SW 1271 (cell line): ENCODE results near the gene KIF26B.
"Not testable (repeated sequence)": the region's sequence is repeated elsewhere in the genome, so short reads cannot be mapped to it uniquely, and the experiment has no call there.

Experiments
- DNase-seq, 2 experiments: peaks; one replicate each; lab custom pipeline; 2025; lab: John Stamatoyannopoulos, UW

Gene KIF26B

DNA sequence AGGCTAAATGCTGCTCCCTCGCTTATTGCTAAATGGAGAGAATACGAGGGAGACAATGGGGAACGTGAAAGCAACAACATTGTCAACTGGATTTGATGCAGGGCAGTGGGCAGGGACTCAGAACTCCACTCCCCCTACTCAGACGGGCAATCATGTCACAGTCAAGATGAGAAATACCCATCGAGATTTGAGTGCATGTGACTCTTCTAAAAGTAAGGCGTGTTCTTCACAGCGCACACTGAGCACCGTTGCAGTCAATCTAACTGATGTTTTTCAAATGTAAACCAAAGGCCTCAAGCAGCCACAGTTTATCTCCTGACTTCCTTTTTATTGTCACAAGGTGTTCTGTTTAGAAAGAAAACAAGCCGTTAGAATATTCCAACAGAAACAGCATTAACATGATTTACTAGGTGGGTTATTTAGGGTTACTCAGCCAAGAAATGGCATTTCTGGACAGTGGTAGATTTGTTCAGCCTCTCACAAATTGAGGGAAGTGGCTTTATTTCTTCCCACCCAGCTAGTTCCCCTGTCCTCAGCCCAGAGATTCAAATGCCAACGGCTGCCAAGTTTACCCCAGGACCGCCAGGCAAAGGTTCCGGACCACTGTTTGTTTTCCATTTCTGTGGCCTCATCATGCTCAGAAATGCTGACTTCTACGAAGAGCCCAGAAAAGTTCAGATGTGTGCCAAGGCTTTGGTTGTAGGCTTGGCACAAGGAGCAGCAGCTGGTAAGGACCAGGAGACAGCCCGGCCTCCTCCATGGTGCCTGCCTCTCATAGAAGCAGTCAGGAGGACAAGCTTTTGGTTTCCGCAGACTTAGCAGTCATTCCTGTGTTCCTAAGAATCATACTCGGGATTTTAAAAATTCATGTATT is 171.4 kb downstream of the KIF26B start:
- DNase-seq = no peak

DNA sequence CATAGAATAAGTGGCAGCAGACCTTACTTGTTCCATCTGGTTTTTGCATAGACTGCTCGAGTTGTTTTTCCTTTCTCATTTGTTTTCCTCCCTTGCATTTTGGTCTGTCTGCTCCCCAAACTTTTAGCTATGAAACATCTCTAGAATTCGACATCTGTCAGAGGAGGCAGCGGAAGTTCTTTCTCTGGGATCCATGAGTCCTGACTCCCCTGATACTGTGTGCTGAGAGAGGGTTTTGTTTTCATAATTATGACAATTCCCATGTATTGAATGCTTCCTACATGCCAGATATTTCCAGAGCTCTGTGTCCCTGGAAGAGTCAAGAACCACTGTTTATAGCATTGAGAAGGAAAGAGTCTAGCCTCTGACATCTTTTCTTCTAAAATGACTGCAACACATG is 172.6 kb downstream of the KIF26B start:
- DNase-seq = no peak

DNA sequence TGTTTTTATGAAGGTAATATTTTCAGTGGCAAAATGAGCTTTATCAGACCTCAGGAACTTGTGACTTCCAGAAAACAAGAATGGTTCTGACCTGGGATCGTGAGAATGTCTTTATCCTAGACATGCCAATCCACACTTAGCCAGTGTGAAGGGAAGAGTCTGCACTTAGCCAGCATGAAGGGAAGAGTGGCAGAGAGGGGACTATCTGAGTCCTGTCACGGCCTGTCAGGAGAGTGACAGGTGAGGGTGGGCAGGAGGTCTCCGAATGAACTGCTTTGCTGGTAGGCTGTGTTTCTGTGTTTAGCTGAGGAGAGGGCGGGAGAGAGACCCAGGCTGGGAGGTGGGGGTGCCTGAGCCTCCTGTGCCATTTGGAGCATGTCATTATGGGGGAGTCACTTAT is 173.1 kb downstream of the KIF26B start:
- no peak for DNase-seq

DNA sequence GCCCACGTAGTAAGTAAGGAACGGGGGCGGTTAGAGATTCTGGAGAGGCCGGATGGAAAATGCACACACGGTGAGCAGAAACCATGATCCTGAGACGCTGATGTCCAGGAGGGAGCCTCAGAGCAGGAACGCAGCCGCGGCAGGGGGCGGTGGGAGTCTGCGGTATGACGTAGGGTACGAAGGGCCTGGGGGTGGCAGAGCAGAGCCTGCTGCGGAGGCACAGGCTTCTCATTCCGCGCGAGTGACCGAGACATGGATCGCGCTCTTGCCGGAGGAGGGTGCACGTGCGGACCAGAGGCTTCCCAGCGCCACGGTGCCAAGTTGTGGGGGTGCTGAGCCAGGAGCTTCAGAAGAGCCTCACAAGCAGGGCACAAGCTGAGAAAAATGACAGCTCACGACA is 176.2 kb downstream of the KIF26B start:
- DNase-seq = no peak

DNA sequence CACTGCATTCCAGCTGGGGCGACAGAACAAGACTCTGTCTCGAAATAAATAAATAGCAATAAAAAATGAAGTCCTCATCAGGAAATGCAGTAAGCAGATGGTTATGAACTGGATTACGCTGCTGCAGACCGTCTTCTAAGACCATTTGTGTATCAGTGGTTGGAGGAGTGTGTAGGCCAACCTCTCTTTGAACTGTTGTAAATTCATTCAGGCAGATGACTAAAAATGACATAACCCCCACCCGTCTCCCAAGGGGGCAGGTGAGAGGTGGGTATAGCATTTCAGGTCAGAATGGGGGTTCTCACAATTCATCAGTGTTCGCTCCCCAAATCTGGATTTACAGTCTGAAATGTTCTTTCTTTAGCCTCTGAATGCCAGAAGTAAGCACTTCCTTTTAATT is 177.3 kb downstream of the KIF26B start:
- DNase-seq = no peak

DNA sequence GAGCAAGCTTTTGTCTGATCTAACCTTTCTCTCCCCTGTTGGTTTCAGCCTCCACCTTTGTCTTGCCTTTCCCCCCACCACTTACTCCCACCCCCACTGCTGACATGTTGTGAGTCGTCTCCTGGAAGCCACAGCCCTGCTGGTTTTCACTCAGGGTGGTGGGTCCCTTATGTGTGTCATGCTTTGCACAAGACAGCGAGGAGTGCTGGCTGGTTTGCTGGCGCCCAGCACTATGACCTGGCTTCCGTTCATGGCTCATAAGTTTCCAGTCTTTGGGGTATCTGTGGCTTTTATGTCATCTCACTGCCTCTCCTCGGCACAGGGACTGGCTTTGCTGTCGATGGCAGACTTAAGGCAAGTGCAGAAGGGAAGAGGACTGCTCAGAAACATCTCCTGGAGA is 177.7 kb downstream of the KIF26B start:
- no peak for DNase-seq

DNA sequence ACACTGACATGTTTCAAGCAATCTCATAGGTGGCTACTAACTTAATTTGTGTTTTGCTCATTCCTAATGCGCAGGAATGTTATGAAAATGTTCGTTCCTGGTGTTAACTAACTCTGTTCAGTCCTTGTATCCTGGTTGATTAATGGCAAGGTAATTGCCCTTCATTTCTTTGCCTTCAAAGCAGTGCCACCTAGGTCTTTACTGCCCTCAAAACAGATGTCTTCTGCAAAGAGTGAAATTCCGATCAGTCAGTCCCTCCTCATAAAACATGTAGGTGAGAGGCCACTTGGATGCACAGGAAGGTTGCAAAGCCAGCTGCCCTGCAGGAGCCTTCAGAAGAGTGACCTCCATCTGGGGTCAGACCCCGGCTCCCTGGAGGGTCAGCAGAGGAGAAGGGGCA is 179.4 kb downstream of the KIF26B start:
- DNase-seq = no peak

DNA sequence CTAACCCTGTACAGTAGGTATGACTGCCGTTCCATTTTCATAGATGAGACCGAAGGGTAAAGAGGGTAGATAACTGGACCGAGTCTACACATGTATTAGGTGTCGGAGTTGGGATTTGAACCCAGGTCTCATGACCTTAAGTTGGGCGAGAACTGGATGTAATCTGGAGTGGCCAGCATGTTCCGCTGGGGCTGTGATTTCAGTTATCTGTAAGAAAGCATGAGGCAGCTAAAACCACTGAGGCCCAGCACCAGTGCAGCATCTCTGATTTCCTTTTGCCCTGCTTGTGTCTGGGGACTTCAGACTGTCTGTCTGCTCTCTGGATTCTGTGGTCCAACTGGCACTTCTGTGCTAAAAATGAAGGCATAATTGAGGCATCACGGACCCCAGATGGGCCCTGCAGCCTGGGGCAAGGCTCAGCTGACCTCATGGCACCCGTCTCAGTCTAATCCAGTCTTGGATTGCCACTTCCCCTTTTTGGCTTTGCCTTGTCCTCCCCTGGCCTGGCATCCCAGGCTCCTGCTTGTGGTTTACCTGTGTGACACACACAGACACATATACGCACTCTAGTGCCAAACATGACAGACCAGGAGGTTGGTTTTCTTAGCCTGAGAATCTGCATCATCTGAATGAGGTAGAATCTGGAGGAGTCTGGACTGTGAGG is 180.2 kb downstream of the KIF26B start:
- DNase-seq = no peak

DNA sequence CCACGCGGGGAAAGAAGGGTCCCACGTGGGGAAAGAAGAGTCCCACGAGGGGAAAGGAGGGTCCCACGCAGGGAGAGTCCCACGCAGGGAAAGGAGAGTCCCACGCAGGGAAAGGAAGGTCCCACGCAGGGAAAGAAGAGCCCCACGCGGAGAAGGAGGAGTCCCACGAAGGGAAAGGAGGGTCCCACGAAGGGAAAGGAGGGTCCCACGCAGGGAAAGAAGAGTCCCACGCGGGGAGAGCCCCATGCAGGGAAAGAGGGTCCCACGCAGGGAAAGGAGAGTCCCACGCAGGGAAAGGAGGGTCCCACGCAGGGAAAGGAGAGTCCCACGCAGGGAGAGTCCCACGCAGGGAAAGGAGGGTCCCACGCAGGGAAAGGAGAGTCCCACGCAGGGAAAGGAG is 180.9 kb downstream of the KIF26B start:
- not testable (repeated sequence) for DNase-seq

DNA sequence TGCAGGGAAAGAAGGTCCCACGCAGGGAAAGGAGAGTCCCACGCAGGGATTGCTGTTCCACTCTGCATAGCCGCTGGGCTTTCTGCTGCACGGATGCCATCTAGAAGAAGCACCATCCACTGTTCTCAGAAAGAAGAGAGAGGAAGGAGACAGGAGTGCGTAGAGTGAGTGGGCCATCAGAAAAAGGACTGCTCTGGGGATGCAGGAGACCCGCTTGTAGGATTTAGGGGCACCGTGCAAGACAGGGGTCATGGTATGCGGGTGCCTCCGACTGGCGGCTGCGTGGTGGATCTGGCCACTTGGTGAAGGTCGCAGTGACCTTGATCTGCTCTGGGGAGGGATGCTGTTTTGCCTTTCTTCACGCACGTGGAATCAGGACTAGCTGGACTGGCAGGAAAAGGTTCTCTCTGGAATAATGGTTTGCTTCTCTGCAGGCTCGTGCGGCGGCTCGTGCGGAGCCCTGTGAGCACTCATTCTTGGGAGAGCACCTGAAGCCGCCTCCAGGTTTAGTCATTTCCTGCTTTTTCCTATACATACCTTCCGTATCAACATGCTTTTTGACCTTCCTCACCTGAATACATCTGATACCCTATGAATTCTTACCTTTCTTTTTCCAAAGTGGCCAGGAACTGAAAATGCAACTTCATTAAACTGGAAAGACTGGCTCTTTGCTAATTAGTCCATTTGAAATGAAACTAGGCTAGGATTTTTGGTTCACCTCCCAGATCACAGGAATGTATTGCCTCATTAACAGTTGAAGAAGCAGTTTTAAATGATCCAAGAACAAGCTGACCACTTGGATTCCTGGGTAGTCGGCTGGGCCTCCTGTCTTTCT is 181.6 kb downstream of the KIF26B start:
- DNase-seq = no peak

DNA sequence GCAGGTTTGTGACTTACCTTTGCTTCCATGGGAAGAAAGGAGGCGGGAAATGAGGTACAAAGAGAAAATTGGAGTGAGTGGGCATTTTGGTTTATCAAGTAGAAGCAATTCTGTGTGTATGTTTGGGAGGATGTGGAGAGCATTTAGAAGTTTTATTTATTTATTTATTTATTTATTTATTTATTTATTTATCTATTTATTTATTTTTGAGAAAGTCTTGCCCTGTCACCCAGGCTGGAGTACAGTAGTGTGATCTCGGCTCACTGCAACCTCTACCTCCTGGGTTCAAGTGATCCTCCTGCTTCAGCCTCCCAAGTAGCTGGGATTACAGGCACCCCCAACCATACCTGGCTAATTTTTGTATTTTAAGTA is 182.2 kb downstream of the KIF26B start:
- DNase-seq = not testable (repeated sequence)

DNA sequence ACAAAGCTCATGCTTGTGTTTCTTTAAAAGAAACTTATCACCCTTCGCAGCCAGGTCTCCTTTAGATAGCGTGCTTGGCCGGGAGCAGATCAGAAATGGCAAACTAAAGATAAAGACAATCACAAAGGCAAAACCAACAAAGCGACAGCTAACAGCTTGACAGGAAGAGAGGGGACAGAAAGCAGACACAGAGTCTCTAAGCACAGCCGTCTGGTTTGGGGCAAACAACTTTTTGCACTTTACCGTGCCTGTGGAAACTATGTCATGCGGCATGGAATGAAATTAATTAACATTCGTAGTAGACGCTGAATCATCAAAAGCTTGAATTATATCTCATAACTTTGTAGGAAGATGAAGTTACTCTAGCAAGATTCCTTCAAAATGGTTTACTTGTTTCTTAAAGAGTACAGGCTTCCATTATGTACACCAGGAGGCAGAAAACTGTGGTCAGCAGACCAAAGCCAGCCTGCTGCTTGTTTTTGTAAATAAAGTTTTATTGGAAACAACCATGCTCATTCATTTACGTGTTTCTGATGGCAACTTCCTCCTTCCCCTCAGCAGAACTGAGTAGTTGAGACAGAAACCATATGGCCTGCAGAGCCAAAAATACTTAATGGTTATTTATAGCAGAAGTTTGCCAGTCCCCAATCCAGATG is 183.2 kb downstream of the KIF26B start:
- no peak for DNase-seq

DNA sequence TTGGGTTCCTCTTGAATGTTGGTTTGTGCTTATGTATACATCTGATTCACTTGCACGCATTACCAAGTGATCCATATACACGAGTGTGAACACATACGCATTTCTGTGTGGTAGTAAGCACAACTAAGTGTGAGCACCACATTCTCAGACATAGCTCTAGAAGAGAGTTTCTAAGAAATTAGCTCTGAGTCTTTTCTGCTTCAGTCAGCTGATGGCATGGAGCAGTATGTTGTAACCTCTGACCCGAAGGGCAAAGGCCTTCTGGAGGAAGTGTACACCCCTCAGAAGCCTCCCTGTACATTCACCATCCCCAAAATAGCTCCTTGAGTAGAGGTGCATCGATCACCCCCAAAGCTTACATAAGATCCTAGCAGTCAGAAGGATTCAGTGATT is 183.7 kb downstream of the KIF26B start:
- DNase-seq = no peak

DNA sequence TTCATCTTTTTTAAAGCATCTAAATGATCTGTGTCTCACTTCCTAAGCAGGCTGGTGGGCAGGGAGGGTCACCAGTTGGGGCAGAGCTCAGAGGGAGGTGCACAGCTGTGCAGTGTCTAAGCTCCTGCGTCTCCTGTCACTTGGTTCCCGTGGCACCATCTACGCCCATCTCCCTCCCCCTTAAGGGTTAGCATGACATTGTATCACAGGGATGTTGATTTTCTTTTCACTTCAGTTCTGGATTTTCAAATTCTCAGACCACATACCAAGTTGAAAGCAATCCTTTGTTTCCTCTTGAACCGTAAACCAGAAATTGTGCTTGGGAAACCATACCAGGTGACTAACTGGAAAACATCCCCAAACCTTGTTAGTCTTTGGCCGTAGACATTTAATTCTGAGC is 187.0 kb downstream of the KIF26B start:
- DNase-seq = no peak

DNA sequence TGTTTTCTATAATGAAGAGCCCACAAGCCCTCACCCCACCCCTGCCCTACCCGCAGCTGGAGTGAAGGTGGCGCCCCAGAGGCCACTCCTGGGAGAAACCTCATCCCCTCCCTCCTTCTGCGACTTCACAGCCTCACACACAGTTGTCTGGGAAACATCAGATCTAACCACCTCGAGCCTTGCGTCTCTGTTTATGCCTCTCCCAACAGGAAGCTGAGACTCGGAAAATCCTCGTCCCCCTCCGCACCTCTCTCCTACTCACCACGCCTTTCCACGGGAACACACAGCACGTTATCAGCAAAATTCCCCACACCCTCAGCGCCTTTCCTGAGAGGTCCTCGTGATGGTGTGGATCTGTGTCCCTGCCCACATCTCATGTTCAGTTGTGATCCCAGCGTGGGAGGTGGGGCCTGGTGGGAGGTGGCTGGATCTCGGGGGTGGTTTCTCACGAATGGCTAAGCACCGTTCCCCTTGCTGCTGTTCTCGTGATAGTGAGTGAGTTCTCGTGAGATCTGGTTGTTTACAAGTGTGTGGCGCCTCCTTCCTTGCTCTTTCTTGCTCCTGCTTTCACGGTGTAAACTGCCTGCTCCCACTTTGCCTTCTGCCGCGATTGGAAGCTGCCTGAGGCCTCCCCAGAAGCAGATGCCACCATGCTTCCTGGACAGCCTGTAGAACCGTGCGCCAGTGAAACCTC is 190.6 kb downstream of the KIF26B start:
- DNase-seq = no peak

DNA sequence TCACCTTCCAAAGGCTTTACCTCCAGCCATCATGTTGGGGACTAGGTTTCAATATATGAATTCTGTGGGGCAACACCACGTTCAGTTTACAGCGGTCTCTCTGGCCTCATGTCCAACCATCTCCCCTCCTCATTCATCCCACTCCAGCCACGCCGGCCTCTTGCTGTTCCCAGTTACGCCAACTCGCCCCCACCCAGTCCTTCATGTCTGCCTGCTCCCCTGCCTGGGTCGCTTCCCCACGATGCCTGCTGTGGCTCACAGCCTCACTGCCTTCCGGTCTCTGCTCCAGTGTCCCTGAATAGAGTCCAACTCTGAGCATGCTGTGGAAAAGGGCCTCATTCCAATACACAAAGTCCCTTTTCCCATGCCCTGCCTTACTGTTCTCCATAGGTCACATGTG is 193.8 kb downstream of the KIF26B start:
- DNase-seq = no peak

DNA sequence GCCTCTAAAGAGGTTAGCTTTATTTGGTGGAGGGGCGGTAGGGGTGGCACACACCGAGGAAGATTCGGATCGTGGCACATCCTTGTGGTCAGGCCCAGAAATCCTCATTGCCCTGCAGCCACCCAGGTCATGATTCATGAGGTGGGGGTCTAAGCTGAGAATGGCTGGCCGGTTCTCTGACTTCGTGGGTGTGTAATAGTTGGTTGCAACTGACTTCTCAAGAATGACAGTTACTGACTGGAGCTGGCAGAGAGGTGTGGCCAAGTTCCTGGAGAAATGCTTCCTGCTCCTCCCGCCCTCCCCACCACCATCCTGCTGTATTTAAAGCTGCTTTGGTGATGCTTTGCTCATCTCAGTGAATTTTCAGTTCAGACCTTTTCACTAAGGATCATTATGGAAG is 198.6 kb downstream of the KIF26B start:
- no peak for DNase-seq

DNA sequence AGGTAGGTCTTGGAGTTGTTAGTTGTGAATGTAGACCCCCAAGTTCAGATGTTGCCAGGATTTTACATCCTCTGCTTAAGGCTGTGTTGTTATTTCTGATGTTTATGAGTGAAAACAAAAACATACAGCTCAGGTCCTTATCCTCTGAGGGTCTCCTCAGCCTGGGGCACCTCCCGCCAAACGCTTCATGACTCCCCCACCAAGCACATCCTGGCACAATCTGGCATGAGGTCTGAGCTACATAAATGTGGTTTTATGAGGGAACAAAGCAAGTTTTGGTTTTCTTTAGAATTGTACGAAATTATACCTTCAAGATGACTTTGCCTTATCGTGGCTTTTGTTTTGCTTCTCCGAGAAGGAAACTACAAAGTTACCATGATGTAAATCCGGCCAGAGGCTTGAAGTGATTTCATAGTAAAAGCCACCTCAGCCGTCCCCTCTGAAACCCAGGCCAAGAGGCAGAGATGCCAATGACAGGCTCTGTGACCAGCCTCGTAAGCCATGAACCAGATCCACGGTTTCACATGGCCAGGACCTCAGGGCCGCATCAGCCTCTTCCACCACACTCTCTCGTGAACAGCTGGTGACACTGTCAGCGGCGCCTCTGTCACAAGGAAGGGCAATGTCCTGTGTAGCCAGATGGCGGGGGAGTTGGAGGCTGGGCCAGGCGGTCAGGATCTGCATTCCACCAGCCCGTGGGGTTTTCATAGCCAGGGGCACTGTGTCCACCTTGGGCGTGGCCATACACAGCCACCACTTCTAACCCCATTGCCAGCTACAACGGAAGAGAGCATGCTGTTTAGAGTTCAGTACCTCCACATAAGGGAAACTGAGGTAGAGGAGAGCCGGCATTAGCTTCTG is 199.4 kb downstream of the KIF26B start:
- no peak for DNase-seq

DNA sequence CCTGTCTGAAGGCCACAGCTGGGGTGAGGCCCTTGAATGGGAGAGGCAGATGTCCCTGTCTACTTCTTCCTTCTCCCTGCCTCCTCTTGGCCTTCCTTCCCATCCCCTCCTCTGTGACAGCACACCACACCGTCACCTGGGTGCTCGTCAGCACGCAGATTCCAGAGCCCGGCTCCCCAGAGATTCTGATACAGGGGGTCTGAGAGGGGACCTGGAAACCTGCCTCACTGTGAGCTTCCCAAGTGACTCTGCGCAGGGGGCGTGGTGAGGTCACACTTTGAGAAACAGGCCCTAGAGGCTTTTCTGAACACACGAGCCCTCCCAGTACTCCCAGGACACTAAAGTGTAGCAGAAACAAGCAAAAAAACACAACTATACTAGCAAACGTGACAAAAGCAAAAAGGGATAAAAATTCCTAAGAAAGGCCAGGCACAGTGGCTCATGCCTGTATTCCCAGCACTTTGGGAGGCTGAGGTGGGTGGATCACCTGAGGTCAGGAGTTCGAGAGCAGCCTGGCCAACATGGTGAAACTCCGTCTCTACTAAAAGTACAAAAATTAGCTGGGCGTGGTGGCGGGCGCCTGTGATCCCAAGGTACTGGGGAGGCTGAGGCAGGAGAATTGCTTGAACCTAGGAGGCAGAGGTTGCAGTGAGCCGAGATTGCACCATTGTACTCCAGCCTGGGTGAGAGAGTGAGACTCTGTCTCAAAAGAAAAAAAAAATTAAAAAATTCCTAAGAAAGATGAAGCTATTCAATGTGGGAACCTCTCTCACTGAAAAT is 201.3 kb downstream of the KIF26B start:
- not testable (repeated sequence) for DNase-seq
